ENCODE results near the gene DCC. TPM values are rescaled to one million over a fixed set of nuclear protein-coding genes. Genes with fewer than 3 reads are reported as not detected.

The DCC gene
- total and polyA plus RNA-seq, 2 of the 8 experiments (the other 6 are each of a cell fraction or from before 2014, with no cell fraction given) = 0.14 to 1.4 TPM

GRCh38 chr18:53385889-53386288 lies 1045.9 kb downstream of the DCC start (continued):
- TF ChIP-seq CTCF (IDR thresholded peaks at IDR 0.05; ENCODE audit: control extremely low read depth in 1 of 3, insufficient read depth in 1 of 3, low read depth in 1 of 3, low read length in 3 of 3) = no peak

Data from H1 (cell line).